GM19468 (cell line): ENCODE measurements around the gene UQCC2.

Experiments used
- ATAC-seq: cut with Tn5 transposase; IDR thresholded peaks from one replicate; pipeline ENCODE4 v1.9.1; 2021; ENCODE audit warnings: mild to moderate bottlenecking, moderate library complexity, moderate number of reproducible peaks; ENCODE audit not compliant: unreplicated experiment; ENCODE audit errors: extremely low read depth

The UQCC2 gene

GRCh38 chr6:33744895-33745546 lies 33.5 kb upstream of the UQCC2 start:
- no peak for ATAC-seq

GRCh38 chr6:33744001-33744848 lies 32.7 kb upstream of the UQCC2 start:
- no peak for ATAC-seq

GRCh38 chr6:33742837-33743236 lies 31.3 kb upstream of the UQCC2 start:
- no peak for ATAC-seq

- no peak for ATAC-seq
Observed at GRCh38 chr6:33742092-33742491, 30.6 kb upstream of the UQCC2 start.

- ATAC-seq = no peak
Observed at GRCh38 chr6:33740794-33741193, 29.3 kb upstream of the UQCC2 start.

- no peak for ATAC-seq
Observed at GRCh38 chr6:33740204-33740608, 28.7 kb upstream of the UQCC2 start.

GRCh38 chr6:33739571-33739970 lies 28.1 kb upstream of the UQCC2 start:
- no peak for ATAC-seq

GRCh38 chr6:33738879-33739278 lies 27.4 kb upstream of the UQCC2 start:
- ATAC-seq = no peak

GRCh38 chr6:33738153-33738552 lies 26.7 kb upstream of the UQCC2 start:
- no peak for ATAC-seq

- ATAC-seq = no peak
Observed at GRCh38 chr6:33737267-33738026, 25.9 kb upstream of the UQCC2 start.

GRCh38 chr6:33735216-33735615 lies 23.7 kb upstream of the UQCC2 start:
- no peak for ATAC-seq

- ATAC-seq = no peak
Observed at GRCh38 chr6:33733709-33734007, 22.2 kb upstream of the UQCC2 start.

GRCh38 chr6:33732817-33733708 lies 21.6 kb upstream of the UQCC2 start:
- no peak for ATAC-seq

GRCh38 chr6:33732385-33732784 lies 20.9 kb upstream of the UQCC2 start:
- no peak for ATAC-seq

GRCh38 chr6:33731751-33732282 lies 20.3 kb upstream of the UQCC2 start:
- ATAC-seq = no peak

- ATAC-seq = no peak
Observed at GRCh38 chr6:33731035-33731434, 19.5 kb upstream of the UQCC2 start.

- ATAC-seq = no peak
Observed at GRCh38 chr6:33730611-33731010, 19.1 kb upstream of the UQCC2 start.

GRCh38 chr6:33729059-33729458 lies 17.6 kb upstream of the UQCC2 start:
- no peak for ATAC-seq

- no peak for ATAC-seq
Observed at GRCh38 chr6:33728438-33728837, 16.9 kb upstream of the UQCC2 start.

- ATAC-seq = no peak
Observed at GRCh38 chr6:33727932-33728331, 16.4 kb upstream of the UQCC2 start.
